ENCODE results near the gene TBC1D23.

GRCh38 chr3:100324044-100324443 is 63.3 kb downstream of the TBC1D23 start:
- TF ChIP-seq CTCF (IDR thresholded peaks at IDR 0.05) = no peak
- no peak for TF ChIP-seq POLR2A (IDR thresholded peaks at IDR 0.05)
